ENCODE data around the gene BPGM.

The BPGM gene

GRCh38 chr7:134723892-134724291 lies 77.2 kb downstream of the BPGM start:
- no peak for DNase-seq

DNA sequence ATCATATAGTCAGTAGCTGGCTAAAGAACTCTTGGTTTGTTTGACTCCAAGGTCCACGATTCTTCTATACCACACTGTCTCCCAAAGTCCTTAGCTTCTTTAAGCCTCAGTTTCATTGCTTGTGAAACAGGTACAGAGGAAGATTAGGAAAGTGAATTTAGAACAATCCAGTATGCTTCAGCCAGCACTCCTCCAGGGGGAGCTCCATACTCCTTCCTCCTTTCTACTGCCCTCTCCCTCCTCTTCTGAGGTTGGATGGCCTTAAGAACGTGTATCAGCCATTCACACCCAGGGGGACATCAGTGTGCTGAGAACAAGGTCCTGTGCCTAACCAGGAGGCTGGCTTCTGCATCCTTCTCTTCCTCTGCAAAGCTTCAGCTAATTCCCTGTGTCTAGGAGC lies 78.0 kb downstream of the BPGM start:
- no peak for DNase-seq

DNA sequence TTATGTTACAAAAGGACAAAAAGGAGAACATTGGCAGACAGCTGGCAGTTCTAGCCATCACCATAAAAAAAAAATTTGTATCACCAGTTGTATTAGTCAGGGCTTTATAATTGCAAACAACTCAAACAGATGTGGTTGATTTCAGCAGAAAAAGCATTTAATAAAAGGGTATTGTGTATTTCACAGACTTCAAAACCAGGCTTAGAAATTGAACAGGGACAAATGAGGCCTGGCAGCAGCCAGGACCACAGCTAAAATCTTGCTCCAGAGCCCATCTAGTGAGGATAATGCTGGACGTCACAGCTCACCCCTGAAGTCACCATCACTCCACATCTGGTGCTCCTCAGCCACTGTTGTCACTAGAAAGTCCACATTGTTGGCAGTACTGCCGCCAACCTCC lies 79.9 kb downstream of the BPGM start:
- DNase-seq: no peak

GRCh38 chr7:134727711-134728110 lies 81.1 kb downstream of the BPGM start:
- DNase-seq: no peak
